Neural progenitor cell (in vitro differentiated cells): ENCODE measurements around the gene C12orf57. TPM values are rescaled to one million over a fixed set of nuclear protein-coding genes. Genes with fewer than 3 reads are reported as not detected.

Experiments used
- DNase-seq: peaks from one replicate; pipeline ENCODE4 v3.0.0-alpha.2; 2016; ENCODE audit warnings: low spot score
- H2AFZ ChIP-seq: fragments of 200-600 bp; sonication (generic); replicated peaks from 2 replicates; pipeline ENCODE4 v1.6.1; 2016; ENCODE audit warnings: antibody characterized with exemption
- H3F3A ChIP-seq: fragments of 200-600 bp; sonication (generic); 2 replicates; pipeline ENCODE4 v1.6.1; 2016; ENCODE audit warnings: antibody characterized with exemption, low read depth
- H3K27ac ChIP-seq: fragments of 200-600 bp; sonication (generic); 2 replicates; pipeline ENCODE4 v1.5.1; 2016; ENCODE audit warnings: mild to moderate bottlenecking
- H3K27me3 ChIP-seq: fragments of 200-600 bp; sonication (generic); 2 replicates; pipeline ENCODE4 v1.6.1; 2016; ENCODE audit warnings: mild to moderate bottlenecking, moderate library complexity
- H3K36me3 ChIP-seq: fragments of 200-600 bp; sonication (generic); 2 replicates; pipeline ENCODE4 v1.5.1; 2016
- H3K4me1 ChIP-seq: fragments of 200-600 bp; sonication (generic); 2 replicates; pipeline ENCODE4 v1.6.1; 2016; ENCODE audit warnings: mixed run types
- H3K4me2 ChIP-seq: fragments of 200-600 bp; sonication (generic); 2 replicates; pipeline ENCODE4 v1.6.1; 2016
- H3K4me3 ChIP-seq: fragments of 200-600 bp; sonication (generic); 2 replicates; pipeline ENCODE4 v1.5.1; 2016
- H3K79me2 ChIP-seq: fragments of 200-600 bp; sonication (generic); 2 replicates; pipeline ENCODE4 v1.6.1; 2016; ENCODE audit warnings: low read depth
- H3K9ac ChIP-seq: fragments of 200-600 bp; sonication (generic); 2 replicates; pipeline ENCODE4 v1.6.1; 2016
- H3K9me3 ChIP-seq: fragments of 200-600 bp; sonication (generic); 2 replicates; pipeline ENCODE4 v1.5.1; 2016; ENCODE audit warnings: low read depth
- H4K20me1 ChIP-seq: fragments of 200-600 bp; sonication (generic); 2 replicates; pipeline ENCODE4 v1.6.1; 2016; ENCODE audit warnings: low read depth
- H3K27ac Mint-ChIP-seq: 3 replicates; pipeline ENCODE4 v1.8.0; 2021; ENCODE audit warnings: mixed read lengths
- H3K27me3 Mint-ChIP-seq: 2 replicates; pipeline ENCODE4 v1.8.0; 2022; ENCODE audit warnings: low read depth, mild to moderate bottlenecking, inconsistent platforms, moderate library complexity, mixed read lengths; ENCODE audit not compliant: insufficient read depth
- H3K36me3 Mint-ChIP-seq: 3 replicates; pipeline ENCODE4 v1.8.0; 2021; ENCODE audit warnings: mixed read lengths
- H3K4me1 Mint-ChIP-seq: 3 replicates; pipeline ENCODE4 v1.8.0; 2021; ENCODE audit warnings: mixed read lengths
- H3K4me3 Mint-ChIP-seq: 3 replicates; pipeline ENCODE4 v1.8.0; 2021; ENCODE audit warnings: mild to moderate bottlenecking, moderate library complexity, mixed read lengths
- H3K9me3 Mint-ChIP-seq: 3 replicates; pipeline ENCODE4 v1.8.0; 2020; ENCODE audit warnings: mixed read lengths
- EZH2 ChIP-seq: fragments of 200-600 bp; sonication (generic); IDR thresholded peaks from 2 replicates; pipeline ENCODE4 v1.6.1; 2017; ENCODE audit warnings: antibody characterized with exemption, mild to moderate bottlenecking, moderate library complexity
- EZH2phosphoT487 ChIP-seq: fragments of 200-600 bp; sonication (generic); IDR thresholded peaks from 2 replicates; pipeline ENCODE4 v1.6.1; 2017; ENCODE audit warnings: antibody characterized with exemption
- total RNA-seq: library from RNA; depleted of rRNA; stranded (reverse); fragments of >200 nt; gene quantifications from 2 replicates; pipeline ENCODE4 v1.2.3, GENCODE V29; 2015; ENCODE audit warnings: low replicate concordance
- TF ChIP-seq, protein P1 (sequence below): fragments of 200-600 bp; sonication (generic); IDR thresholded peaks from 2 replicates; pipeline ENCODE4 v1.5.1; 2017; ENCODE audit warnings: antibody characterized with exemption, mild to moderate bottlenecking

C12orf57 gene
- total RNA-seq, 1 donor from 2014 or later = 314 TPM

GRCh38 chr12:6959058-6959804 is 15.4 kb downstream of the C12orf57 start:
- Histone ChIP-seq H4K20me1 (no peaks in the 10 kb centered on the region), H3K79me2 (no peaks in the 10 kb centered on the region), H2AFZ (no peak overlapping the region), H3K36me3 (no peaks in the 10 kb centered on the region), H3K4me2 (no peak overlapping the region), H3K27me3 (no peaks in the 10 kb centered on the region), H3K9ac (no peak overlapping the region), H3K27ac (no peak overlapping the region), H3K4me1 (peaks cover 20% of the 10 kb centered on the region), H3K9me3 (no peaks in the 10 kb centered on the region), H3F3A (peaks cover 30% of the 10 kb centered on the region), H3K4me3 (no peak overlapping the region)
- TF ChIP-seq, protein P1, sequence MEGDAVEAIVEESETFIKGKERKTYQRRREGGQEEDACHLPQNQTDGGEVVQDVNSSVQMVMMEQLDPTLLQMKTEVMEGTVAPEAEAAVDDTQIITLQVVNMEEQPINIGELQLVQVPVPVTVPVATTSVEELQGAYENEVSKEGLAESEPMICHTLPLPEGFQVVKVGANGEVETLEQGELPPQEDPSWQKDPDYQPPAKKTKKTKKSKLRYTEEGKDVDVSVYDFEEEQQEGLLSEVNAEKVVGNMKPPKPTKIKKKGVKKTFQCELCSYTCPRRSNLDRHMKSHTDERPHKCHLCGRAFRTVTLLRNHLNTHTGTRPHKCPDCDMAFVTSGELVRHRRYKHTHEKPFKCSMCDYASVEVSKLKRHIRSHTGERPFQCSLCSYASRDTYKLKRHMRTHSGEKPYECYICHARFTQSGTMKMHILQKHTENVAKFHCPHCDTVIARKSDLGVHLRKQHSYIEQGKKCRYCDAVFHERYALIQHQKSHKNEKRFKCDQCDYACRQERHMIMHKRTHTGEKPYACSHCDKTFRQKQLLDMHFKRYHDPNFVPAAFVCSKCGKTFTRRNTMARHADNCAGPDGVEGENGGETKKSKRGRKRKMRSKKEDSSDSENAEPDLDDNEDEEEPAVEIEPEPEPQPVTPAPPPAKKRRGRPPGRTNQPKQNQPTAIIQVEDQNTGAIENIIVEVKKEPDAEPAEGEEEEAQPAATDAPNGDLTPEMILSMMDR = no peak
- TF ChIP-seq EZH2 (no peak), EZH2phosphoT487 (no peak)
- peaks cover 8% of the 10 kb centered on the region for H3K27me3 Mint-ChIP-seq
- H3K4me3 Mint-ChIP-seq = no peak overlapping the region
- H3K27ac Mint-ChIP-seq = peak overlapping the region; percentile 60
- H3K9me3 Mint-ChIP-seq = no peaks in the 10 kb centered on the region
- H3K4me1 Mint-ChIP-seq = peaks cover 35% of the 10 kb centered on the region
- H3K36me3 Mint-ChIP-seq = peaks cover under 1% of the 10 kb centered on the region
- no peak for DNase-seq

- Histone ChIP-seq H3F3A (peaks cover 38% of the 10 kb centered on the region), H3K36me3 (no peaks in the 10 kb centered on the region), H3K79me2 (no peaks in the 10 kb centered on the region), H3K27ac (no peak overlapping the region), H3K4me2 (no peak overlapping the region), H3K4me1 (peaks cover 20% of the 10 kb centered on the region), H4K20me1 (no peaks in the 10 kb centered on the region), H2AFZ (no peak overlapping the region), H3K4me3 (no peak overlapping the region), H3K9me3 (no peaks in the 10 kb centered on the region), H3K9ac (no peak overlapping the region), H3K27me3 (no peaks in the 10 kb centered on the region)
- Mint-ChIP-seq H3K4me1 (peaks cover 38% of the 10 kb centered on the region), H3K9me3 (no peaks in the 10 kb centered on the region), H3K4me3 (no peak overlapping the region), H3K27me3 (peaks cover 11% of the 10 kb centered on the region), H3K27ac (no peak overlapping the region), H3K36me3 (peaks cover 3% of the 10 kb centered on the region)
- no peak for DNase-seq
- TF ChIP-seq EZH2 (no peak), EZH2phosphoT487 (no peak)
- TF ChIP-seq, protein P1 = no peak
These were observed 16.2 kb downstream of the C12orf57 start for GRCh38 chr12:6959805-6960592.

DNA sequence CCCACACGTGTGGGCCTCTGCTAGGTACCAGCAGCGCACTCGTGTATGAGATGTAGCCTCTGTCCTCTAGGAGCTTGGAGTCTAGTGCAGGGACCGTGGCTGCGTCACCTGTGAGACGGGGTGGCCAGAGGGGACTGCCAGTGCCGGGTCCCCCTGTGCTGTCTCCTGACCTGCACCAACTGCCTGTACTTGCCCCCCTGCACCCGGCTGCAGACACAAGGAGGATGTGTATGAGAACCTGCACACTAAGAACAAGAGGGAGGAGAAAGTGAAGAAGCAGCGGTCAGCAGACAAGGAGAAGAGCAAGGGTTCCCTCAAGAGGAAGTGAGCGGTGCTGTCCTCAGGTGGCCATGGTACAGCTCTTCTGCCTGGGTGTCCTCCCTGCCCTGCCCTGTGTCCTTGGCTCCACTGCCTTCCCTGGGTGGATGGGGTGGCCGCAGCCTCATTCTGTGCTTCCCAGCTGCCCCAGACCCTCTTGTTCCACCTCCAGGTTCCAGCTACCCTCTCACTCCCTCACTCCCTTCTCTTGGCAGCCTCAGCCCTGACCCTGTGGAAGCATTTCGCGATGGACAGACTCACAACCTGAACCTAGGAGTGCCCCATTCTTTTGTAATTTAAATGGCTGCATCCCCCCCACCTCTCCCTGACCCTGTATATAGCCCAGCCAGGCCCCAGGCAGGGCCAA is 16.9 kb downstream of the C12orf57 start:
- Histone ChIP-seq H3K27ac (no peak overlapping the region), H3K4me2 (peak overlapping the region; percentile 63), H3K9ac (no peak overlapping the region), H4K20me1 (no peaks in the 10 kb centered on the region), H3K9me3 (no peaks in the 10 kb centered on the region), H3F3A (peaks cover 46% of the 10 kb centered on the region), H3K79me2 (no peaks in the 10 kb centered on the region), H2AFZ (no peak overlapping the region), H3K4me1 (peaks cover 20% of the 10 kb centered on the region), H3K4me3 (no peak overlapping the region), H3K27me3 (no peaks in the 10 kb centered on the region), H3K36me3 (no peaks in the 10 kb centered on the region)
- peaks cover 43% of the 10 kb centered on the region for H3K4me1 Mint-ChIP-seq
- peaks cover 7% of the 10 kb centered on the region for H3K36me3 Mint-ChIP-seq
- H3K27me3 Mint-ChIP-seq = peaks cover 12% of the 10 kb centered on the region
- peak; percentile 33 for DNase-seq
- H3K27ac Mint-ChIP-seq = no peak overlapping the region
- H3K4me3 Mint-ChIP-seq = peak overlapping the region; percentile 59
- H3K9me3 Mint-ChIP-seq = no peaks in the 10 kb centered on the region
- no peak for TF ChIP-seq EZH2phosphoT487
- no peak for TF ChIP-seq EZH2
- TF ChIP-seq, protein P1 = peak; percentile 27
